8988T (cell line): ENCODE measurements around the gene HOXB3.

Experiments used
- DNase-seq: peaks from one replicate; pipeline ENCODE4 v3.0.0; 2011

Gene HOXB3

GRCh38 chr17:48597778-48598631 lies 8.0 kb upstream of the HOXB3 start:
- peak; percentile 88 for DNase-seq

DNA sequence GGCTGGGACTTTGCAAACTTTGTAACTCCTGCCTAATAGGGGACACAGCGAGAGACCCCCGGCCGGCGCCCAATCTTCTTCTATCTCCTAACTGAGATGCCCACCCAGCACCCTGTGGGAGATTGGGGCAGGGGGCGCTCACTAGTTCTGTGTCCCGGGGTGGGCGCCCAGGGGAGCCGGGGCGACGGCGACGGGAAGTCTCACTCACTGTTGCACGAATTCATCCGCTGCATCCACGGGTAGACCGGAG lies 7.4 kb upstream of the HOXB3 start:
- DNase-seq: no peak

- DNase-seq: no peak
Measured at GRCh38 chr17:48596735-48597527, 6.9 kb upstream of the HOXB3 start.

GRCh38 chr17:48596000-48596734 lies 6.1 kb upstream of the HOXB3 start:
- DNase-seq: no peak

DNA sequence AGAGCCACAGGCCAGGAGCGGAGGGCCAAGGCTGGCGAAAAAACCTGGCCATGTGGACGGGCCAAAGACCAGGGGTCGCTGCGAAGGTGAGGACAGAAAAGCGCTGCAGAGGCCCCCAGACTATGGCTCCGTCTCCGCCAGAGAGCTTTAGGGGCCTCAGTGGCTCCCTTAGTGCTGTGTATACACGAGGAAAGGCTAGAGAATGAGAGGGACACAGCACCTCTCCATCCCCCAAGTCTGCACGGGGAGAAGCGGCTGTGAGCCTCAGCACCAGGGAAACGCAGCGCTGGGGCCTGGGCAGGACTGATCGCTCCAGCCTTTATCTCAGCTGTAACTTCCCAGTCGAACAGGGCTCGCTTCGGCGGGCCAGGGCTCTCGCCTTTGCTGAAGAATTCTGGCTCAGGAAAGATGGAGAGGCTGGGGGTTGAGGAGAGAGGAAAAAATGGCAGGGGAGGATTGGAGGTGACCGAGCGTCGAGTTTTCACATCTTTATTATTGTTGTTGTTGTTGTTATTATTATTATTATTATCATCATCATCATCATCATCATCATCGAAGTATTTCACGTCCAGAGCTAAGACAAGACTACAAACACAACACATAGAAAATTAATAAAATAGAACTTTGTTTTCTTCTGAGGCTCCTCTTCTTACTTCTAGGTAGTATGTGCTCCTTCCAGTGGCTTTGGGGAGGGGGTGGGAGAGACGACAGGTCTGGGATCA lies 5.4 kb upstream of the HOXB3 start:
- no peak for DNase-seq

DNA sequence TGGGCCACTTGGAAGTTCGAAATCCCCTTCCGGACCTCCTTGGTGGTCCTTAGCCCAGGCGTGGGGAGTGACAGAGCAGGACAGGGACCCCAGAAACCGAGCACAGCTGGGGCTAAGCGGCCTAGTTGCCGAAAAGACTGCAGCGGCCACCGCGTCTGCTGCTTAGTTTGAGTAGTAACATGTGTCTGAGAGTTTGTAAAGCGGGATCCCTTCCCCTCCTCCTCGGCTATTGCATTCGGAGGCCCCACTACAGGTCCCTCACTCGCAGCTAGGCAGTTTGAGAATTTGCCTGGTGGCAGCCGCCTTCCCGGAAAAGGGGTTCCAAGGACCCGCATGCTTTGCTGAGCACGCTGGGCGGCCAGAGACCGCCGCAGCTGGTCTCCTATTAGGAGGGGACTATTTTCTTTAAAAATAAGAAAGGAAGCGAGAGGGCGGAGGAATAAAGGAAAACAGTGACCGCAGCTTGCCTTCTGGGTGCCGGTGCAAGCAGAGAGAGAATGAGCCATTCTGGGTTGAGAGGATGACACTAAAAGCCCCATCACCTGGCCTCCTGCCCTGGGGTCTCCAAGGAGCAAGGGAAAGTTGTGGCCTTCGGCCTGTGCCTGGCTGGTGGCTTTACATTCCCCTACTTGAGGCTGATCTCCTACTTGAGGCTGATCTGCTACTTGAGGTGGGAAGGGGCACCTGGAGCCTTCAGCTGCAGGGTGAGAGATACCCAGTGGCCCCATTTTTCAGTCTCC lies 4.7 kb upstream of the HOXB3 start:
- no peak for DNase-seq

DNA sequence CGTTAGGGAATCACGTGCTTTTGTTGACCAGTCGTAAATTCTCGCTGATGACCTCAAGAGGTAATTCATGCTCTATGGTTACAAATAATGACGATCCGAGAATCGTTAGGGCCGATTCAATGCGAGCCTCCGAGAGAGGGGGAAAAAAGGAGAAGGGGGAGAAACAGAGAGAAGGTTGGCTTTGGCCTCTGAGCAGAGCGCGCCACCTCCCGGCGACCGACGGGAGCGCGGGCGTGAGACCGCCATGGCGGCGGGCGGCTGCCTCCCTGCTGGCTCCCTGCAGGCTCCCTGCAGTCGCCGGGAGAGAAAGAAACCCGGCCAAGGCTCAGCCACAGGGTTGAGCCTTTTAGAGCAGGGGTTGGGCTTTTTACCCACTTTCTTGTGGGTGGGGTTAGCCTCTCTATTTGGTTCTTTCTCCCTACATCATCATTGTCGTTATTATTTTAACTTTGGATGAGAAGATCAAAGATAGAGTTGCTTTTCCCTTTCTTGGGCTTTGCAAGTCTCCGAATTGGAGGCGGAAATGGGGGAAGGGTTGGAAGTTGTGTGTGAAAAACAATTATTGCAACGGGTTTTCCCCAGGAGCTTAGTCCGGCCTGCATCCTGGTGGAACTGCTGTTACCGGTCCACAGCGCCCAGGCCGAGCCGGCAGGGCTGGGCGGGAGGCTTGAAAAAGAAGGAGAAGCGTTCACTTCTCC lies 3.9 kb upstream of the HOXB3 start:
- DNase-seq: peak; percentile 100

- DNase-seq: no peak
Measured at GRCh38 chr17:48593126-48593829, 3.2 kb upstream of the HOXB3 start, which contains the start of gene HOXB5. Gene HOXB5, minus strand, starts transcription at chr17:48593779. Its CDS starts 97 bp downstream, at chr17:48593682.

DNA sequence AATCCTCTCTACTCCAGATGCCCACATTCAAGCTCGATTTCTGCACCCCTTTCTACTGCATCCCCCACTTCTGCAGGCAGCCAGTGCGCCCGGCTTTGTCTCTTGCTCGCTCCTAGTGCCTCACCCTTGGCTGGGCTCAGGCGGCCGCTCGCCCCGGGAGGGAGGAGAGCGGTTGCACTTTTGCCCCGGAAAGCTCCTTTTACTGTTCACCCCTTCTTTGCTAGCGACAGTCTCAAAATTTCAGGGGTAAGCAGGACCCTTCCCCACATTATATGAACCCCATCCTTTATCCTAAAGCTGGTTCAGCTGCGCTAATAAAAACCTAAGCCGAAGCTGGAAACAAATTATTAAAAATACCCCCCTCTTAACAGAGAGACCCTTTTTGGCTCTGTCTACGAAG lies 2.5 kb upstream of the HOXB3 start:
- no peak for DNase-seq

DNA sequence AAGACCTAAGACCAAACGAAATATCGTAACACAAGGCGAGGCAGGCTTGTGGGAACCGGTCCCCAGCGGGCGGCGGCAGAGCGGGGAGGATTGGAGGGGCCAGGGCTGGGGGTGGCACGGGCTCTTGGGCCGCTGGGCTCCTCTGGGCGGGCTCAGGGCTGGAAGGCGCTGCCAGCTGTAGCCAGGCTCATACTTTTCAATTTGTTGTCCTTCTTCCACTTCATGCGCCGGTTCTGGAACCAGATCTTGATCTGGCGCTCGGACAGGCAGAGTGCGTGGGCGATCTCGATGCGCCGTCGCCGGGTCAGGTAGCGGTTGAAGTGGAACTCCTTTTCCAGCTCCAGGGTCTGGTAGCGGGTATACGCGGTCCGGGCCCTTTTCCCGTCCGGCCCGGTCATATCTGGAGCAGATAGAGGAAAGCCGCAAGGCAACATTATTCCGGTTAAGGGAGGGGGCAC lies 2.0 kb upstream of the HOXB3 start:
- no peak for DNase-seq

GRCh38 chr17:48591255-48592056 lies 1.4 kb upstream of the HOXB3 start:
- no peak for DNase-seq

DNA sequence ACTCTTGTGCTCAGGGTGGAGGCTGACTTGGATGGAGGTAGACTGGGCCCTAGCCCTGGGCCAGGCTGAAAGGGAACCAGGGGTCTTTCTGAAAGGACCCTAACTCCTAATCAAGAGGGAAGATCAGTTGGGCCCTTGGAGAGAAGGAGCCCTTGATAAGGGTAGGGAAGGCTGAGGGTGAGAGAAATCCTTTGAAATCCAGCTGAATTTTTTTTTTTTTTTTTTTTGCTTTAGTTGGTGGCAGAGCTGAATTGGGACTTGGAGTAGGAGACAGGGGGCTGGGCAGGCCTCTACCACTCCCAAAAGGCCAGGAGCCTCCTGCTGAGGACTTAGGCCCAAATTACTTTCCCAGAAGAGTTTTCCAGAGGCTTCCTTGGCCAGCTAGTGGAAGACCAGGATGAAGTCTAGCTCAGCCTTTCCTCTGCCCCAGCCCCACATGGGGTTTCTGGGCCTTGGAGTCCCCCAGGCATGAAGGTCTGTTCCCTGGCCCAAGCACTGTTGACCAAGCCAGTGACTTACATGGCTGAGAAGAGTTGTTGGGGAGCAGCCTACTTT lies 643 bp upstream of the HOXB3 start:
- DNase-seq: no peak

- no peak for DNase-seq
Measured at GRCh38 chr17:48589060-48589830, 796 bp downstream of the HOXB3 start.

GRCh38 chr17:48588528-48588927 lies 1.5 kb downstream of the HOXB3 start:
- no peak for DNase-seq

- no peak for DNase-seq
Measured at GRCh38 chr17:48588074-48588415, 2.0 kb downstream of the HOXB3 start.

- no peak for DNase-seq
Measured at GRCh38 chr17:48587276-48588073, 2.6 kb downstream of the HOXB3 start.

DNA sequence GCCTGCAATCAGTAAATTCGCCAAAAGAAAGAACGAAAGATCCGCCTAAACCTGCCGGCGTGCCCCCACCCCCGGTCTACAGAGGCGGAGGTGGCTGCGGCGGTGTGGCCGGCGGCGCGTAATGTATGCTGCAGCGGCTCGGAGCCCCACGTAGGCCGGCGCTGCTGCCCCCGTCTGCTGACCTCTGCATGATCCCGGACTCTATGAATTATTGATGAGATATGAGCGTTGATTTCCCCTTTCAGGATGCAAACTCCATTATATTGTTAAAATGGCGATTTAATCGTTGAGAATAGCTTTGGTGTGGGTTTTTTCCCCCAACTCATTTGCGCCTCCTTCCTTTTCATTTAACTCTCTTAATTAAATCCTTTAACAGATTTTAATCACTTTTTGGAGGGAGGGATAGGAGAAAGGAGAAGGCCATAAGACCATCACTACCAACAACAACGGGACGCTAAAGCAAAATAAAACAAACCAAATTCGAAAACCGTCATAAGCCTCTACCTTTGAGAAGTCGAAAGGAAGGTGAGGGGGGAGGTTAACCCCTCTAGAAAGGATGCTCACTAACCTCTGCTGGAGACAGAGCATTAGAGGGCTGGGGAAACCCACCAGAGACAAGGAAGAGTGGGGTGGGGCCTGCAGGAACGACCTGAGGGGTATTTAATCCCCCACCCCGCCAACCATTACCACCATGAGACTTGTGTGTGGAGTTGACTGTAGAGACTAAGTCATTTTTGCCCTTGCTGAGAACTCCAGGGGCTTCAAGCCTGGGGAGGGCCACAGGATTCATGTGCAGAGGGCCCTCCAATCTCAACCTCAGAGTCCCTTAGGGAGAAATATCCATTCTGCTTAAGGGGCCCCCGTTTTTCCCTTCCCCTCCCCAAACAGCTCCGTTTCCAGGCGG lies 3.4 kb downstream of the HOXB3 start:
- DNase-seq: no peak
